Measurements from ENCODE around the gene ZBTB18.

The ZBTB18 gene

GRCh38 chr1:244069326-244069898 is 18.3 kb downstream of the ZBTB18 start:
- DNase-seq (ENCODE audit: extremely low spot score): no peak
- no peak for TF ChIP-seq CTCF (IDR thresholded peaks at IDR 0.05; ENCODE audit: control extremely low read depth, extremely low read depth, low read depth, missing control alignments)
- POLR2A ChIA-PET: no interaction called here
- CTCF ChIA-PET: no interaction called here

- POLR2A ChIA-PET: no interaction called here
- no peak for TF ChIP-seq CTCF (IDR thresholded peaks at IDR 0.05; ENCODE audit: control extremely low read depth, extremely low read depth, low read depth, missing control alignments)
- DNase-seq (ENCODE audit: extremely low spot score): peak; percentile 68
- CTCF ChIA-PET: interaction anchor here (1.0 to 1.1 kb wide), 2 partner anchors 10 to 34 kb away, joined by 4 to 7 read pairs; no protein-coding TSS in a partner anchor
Observed at GRCh38 chr1:244074559-244075171, 23.6 kb downstream of the ZBTB18 start.

DNA sequence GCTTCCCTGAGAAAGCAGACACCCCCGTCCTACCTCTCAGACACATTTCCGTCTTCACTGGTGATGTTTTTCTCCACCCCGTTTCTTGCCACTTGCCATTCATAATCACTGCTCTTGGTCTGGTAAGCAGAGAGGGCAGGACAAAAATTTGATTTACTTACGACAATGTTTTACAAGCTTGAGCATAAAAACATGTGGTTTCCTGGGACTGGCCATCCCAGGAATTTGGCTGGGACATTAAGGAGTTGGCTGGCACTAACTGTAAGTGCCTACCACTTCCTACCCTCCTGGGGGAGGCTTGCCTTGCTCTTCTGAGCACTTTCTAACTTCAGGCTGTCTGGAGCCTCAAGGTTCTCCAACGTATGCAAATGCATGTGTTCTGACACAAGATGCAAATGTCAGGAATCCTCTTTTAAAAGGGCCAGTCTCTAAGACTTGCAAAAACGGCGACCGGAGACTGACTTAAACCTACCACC is 24.2 kb downstream of the ZBTB18 start:
- CTCF ChIA-PET: interaction anchor here (1.0 kb wide), 1 partner anchor 10 kb away, joined by 7 read pairs; no protein-coding TSS in a partner anchor
- POLR2A ChIA-PET: no interaction called here
- no peak for DNase-seq (ENCODE audit: extremely low spot score)
- no peak for TF ChIP-seq CTCF (IDR thresholded peaks at IDR 0.05; ENCODE audit: control extremely low read depth, extremely low read depth, low read depth, missing control alignments)

DNA sequence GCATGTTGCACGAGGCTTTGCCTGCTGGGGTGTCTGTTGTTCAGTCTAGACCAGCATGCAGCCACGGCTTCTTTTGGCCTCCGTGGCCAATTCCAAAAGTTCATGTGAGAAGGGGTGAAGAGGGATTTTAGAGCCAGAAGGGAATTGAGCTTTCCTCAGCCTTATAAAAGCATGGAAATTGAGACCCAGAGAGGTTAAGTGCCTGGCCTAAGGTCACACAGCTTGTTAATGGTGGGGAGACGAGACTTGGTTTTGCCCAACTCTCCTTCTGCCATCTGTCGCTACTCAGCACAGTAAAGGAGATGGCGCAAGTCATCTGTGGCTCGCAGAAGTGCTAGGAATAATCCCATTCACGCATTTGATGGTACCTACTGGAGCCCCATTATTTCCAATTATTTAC is 25.7 kb downstream of the ZBTB18 start:
- DNase-seq (ENCODE audit: extremely low spot score): no peak
- no peak for TF ChIP-seq CTCF (IDR thresholded peaks at IDR 0.05; ENCODE audit: control extremely low read depth, extremely low read depth, low read depth, missing control alignments)
- ChIA-PET CTCF (interaction anchor here (1.1 to 1.5 kb wide), 4 partner anchors 9 to 28 kb away, joined by 3 to 6 read pairs (median 3); no protein-coding TSS in a partner anchor), POLR2A (no interaction called here)

DNA sequence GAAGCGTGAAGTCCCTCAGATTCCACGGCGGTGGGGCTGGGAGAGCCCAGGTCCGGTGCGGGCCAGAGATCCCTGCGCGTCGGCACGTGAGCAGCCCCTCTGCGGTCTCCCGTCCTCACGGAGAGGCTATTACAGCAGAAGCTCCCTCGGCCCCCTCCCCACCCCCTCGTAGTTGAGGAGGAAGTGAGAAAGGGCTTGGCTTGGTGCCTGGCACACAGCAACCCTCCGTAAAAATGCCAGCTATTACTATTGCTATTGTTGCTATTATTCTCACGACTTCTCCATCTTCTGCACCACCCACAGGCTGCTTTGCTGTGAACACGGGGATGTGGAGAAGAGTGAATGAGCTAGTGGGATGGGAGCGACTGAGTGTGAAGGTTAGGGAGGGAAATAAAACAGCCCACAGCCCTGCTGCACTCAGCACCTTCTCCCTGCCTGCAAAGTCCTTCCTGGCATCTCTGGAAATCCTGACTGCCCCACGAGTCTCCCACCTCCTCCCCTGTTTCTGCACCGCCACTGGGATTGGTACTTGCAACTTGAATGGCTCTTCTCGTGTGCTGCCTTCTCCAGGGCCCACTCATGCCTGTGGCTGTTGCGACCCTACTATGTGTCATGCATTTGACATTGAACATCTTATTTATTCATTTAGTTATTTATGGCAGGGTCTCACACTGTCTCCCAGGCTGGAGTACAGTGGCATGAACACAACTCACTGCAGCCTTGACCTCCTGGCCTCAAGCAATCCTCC is 26.6 kb downstream of the ZBTB18 start:
- CTCF ChIA-PET: interaction anchor here (1.1 to 1.5 kb wide), 3 partner anchors 10 to 27 kb away, joined by 3 to 6 read pairs (median 3); no protein-coding TSS in a partner anchor
- DNase-seq (ENCODE audit: extremely low spot score): no peak
- POLR2A ChIA-PET: no interaction called here
- TF ChIP-seq CTCF (IDR thresholded peaks at IDR 0.05; ENCODE audit: control extremely low read depth, extremely low read depth, low read depth, missing control alignments): no peak

- ChIA-PET POLR2A (no interaction called here), CTCF (interaction anchor here (3.0 kb wide), 1 partner anchor 10 kb away, joined by 9 read pairs; no protein-coding TSS in a partner anchor)
- no peak for DNase-seq (ENCODE audit: extremely low spot score)
- TF ChIP-seq CTCF (IDR thresholded peaks at IDR 0.05; ENCODE audit: control extremely low read depth, extremely low read depth, low read depth, missing control alignments): no peak
Observed at GRCh38 chr1:244080343-244080929, 29.4 kb downstream of the ZBTB18 start.

Data from GM10248 (cell line).